Upper lobe of left lung (tissue), 4 donors: ENCODE results near the gene CDYL.

Experiments used
- CTCF ChIP-seq, 6 experiments: fragments of 450-650 bp in 4 of 6; fragments of 200-600 bp in 2 of 6; sonication (generic) in 2 of 6; IDR thresholded peaks; one replicate each; pipeline ENCODE4 v1.5.1; 2016 to 2019; ENCODE audit warnings: antibody characterized with exemption in 6 of 6
- POLR2A ChIP-seq, 4 donors: fragments of 450-650 bp; IDR thresholded peaks; one replicate each; pipeline ENCODE4 v1.5.1; 2016 to 2017; ENCODE audit warnings: antibody characterized with exemption in 4 of 4, mild to moderate bottlenecking in 2 of 4
- POLR2AphosphoS5 ChIP-seq, 2 donors: sonication (generic); formaldehyde crosslinking; IDR thresholded peaks; one replicate each; pipeline ENCODE4 v1.5.1; 2017; ENCODE audit warnings: antibody characterized with exemption in 2 of 2

- TF ChIP-seq CTCF (IDR thresholded peaks at IDR 0.05) (no peak), POLR2AphosphoS5 (IDR thresholded peaks at IDR 0.05) (no peak), POLR2A (IDR thresholded peaks at IDR 0.05) (no peak)
Measured at GRCh38 chr6:4999586-4999985, 223.4 kb downstream of the CDYL start.
